Muscle layer of duodenum (tissue), 2 donors: ENCODE measurements around the gene TBX4.

Experiments
- H3K27ac ChIP-seq: one replicate; pipeline ENCODE4 v1.7.0; 2013; ENCODE audit warnings: mild to moderate bottlenecking, low read length
- H3K27me3 ChIP-seq: one replicate; pipeline ENCODE4 v1.7.0; 2013; ENCODE audit warnings: low read depth, mild to moderate bottlenecking, control low read depth, low read length
- H3K36me3 ChIP-seq, 2 donors: one replicate each; pipeline ENCODE4 v1.7.0; 2013; ENCODE audit warnings: low read length in 2 of 2, control low read depth in 1 of 2, mild to moderate bottlenecking in 1 of 2; ENCODE audit not compliant: insufficient read depth in 2 of 2, control insufficient read depth in 1 of 2
- H3K4me1 ChIP-seq, 2 donors: one replicate each; pipeline ENCODE4 v1.7.0; 2013; ENCODE audit warnings: low read length in 2 of 2, mild to moderate bottlenecking in 2 of 2, control low read depth in 1 of 2, moderate library complexity in 1 of 2; ENCODE audit not compliant: insufficient read depth in 2 of 2, control insufficient read depth in 1 of 2
- H3K4me3 ChIP-seq, 2 donors: one replicate each; pipeline ENCODE4 v1.7.0; 2013; ENCODE audit warnings: low read length in 2 of 2, low read depth in 1 of 2, mild to moderate bottlenecking in 1 of 2
- H3K9me3 ChIP-seq, 2 donors: one replicate each; pipeline ENCODE4 v1.7.0; 2013; ENCODE audit warnings: low read length in 2 of 2, control low read depth in 1 of 2, mild to moderate bottlenecking in 1 of 2; ENCODE audit not compliant: control insufficient read depth in 1 of 2
- donor health status: healthy.

Gene TBX4

GRCh38 chr17:61450641-61451537, 1.3 kb upstream of the TBX4 start:
- Histone ChIP-seq H3K27me3 (peaks cover 63% of the 10 kb centered on the region), H3K4me1 (peaks cover 0 to 22% of the 10 kb centered on the region in 2 donors), H3K36me3 (no peaks in the 10 kb centered on the region), H3K4me3 (peak overlapping the region in 1 of 2 donors; percentile 49), H3K27ac (no peak overlapping the region), H3K9me3 (no peaks in the 10 kb centered on the region)

GRCh38 chr17:61451538-61452300, 503 bp upstream of the TBX4 start:
- Histone ChIP-seq H3K27ac (no peak overlapping the region), H3K27me3 (peaks cover 71% of the 10 kb centered on the region), H3K36me3 (no peaks in the 10 kb centered on the region), H3K4me1 (peaks cover 0 to 22% of the 10 kb centered on the region in 2 donors), H3K4me3 (peak overlapping the region in 1 of 2 donors; percentile 49), H3K9me3 (no peaks in the 10 kb centered on the region)

- Histone ChIP-seq H3K27ac (no peak overlapping the region), H3K4me1 (peaks cover 0 to 32% of the 10 kb centered on the region in 2 donors), H3K27me3 (peaks cover 86% of the 10 kb centered on the region), H3K4me3 (no peak overlapping the region), H3K36me3 (no peaks in the 10 kb centered on the region), H3K9me3 (no peaks in the 10 kb centered on the region)
These were observed 1.6 kb downstream of the TBX4 start for GRCh38 chr17:61453566-61454380.

GRCh38 chr17:61454381-61455323, 2.4 kb downstream of the TBX4 start:
- Histone ChIP-seq H3K27me3 (peaks cover 90% of the 10 kb centered on the region), H3K4me3 (no peak overlapping the region), H3K27ac (no peak overlapping the region), H3K36me3 (no peaks in the 10 kb centered on the region), H3K4me1 (peaks cover 0 to 32% of the 10 kb centered on the region in 2 donors), H3K9me3 (no peaks in the 10 kb centered on the region)

- Histone ChIP-seq H3K36me3 (no peaks in the 10 kb centered on the region), H3K4me1 (peaks cover 0 to 32% of the 10 kb centered on the region in 2 donors), H3K27me3 (peaks cover 91% of the 10 kb centered on the region), H3K27ac (no peak overlapping the region), H3K4me3 (no peak overlapping the region), H3K9me3 (no peaks in the 10 kb centered on the region)
These were observed 3.3 kb downstream of the TBX4 start for GRCh38 chr17:61455324-61456060.

GRCh38 chr17:61456061-61456681, 3.9 kb downstream of the TBX4 start:
- Histone ChIP-seq H3K27ac (no peak overlapping the region), H3K4me3 (no peak overlapping the region), H3K27me3 (peaks cover 91% of the 10 kb centered on the region), H3K4me1 (peaks cover 0 to 32% of the 10 kb centered on the region in 2 donors), H3K36me3 (no peaks in the 10 kb centered on the region), H3K9me3 (no peaks in the 10 kb centered on the region)

GRCh38 chr17:61456688-61457225, 4.5 kb downstream of the TBX4 start:
- Histone ChIP-seq H3K4me1 (peaks cover 0 to 31% of the 10 kb centered on the region in 2 donors), H3K4me3 (peak overlapping the region in 1 of 2 donors; percentile 52)

GRCh38 chr17:61457226-61457983, 5.2 kb downstream of the TBX4 start:
- H3K4me3 ChIP-seq, result peak overlapping the region; percentile 26 to 52
- H3K9me3 ChIP-seq, result no peaks in the 10 kb centered on the region
- no peaks in the 10 kb centered on the region for H3K36me3 ChIP-seq
- peaks cover 92% of the 10 kb centered on the region for H3K27me3 ChIP-seq
- H3K4me1 ChIP-seq, result peaks cover 0 to 31% of the 10 kb centered on the region in 2 donors
- no peak overlapping the region for H3K27ac ChIP-seq

More at GRCh38 chr17:61456688-61457225, 4.5 kb downstream of the TBX4 start:
- peaks cover 92% of the 10 kb centered on the region for H3K27me3 ChIP-seq
- no peaks in the 10 kb centered on the region for H3K9me3 ChIP-seq
- H3K36me3 ChIP-seq, result no peaks in the 10 kb centered on the region
- H3K27ac ChIP-seq, result no peak overlapping the region

GRCh38 chr17:61458000-61458399, 5.8 kb downstream of the TBX4 start:
- no peak overlapping the region for H3K27ac ChIP-seq
- no peak overlapping the region for H3K4me3 ChIP-seq
- no peaks in the 10 kb centered on the region for H3K36me3 ChIP-seq
- peaks cover 0 to 28% of the 10 kb centered on the region in 2 donors for H3K4me1 ChIP-seq
- peaks cover 86% of the 10 kb centered on the region for H3K27me3 ChIP-seq
- no peaks in the 10 kb centered on the region for H3K9me3 ChIP-seq
